Esophagus (tissue), 2 donors: ENCODE measurements around the gene KDM4C. TPM values are rescaled to one million over a fixed set of nuclear protein-coding genes. Genes with fewer than 3 reads are reported as not detected.

ENCODE experiments used
- H3K27ac ChIP-seq, 2 donors: one replicate each; pipeline ENCODE4 v1.5.1; 2013; ENCODE audit warnings: low read depth in 2 of 2, mild to moderate bottlenecking in 2 of 2, inconsistent platforms in 1 of 2, low read length in 1 of 2, moderate library complexity in 1 of 2
- H3K27me3 ChIP-seq, 2 donors: one replicate each; pipeline ENCODE4 v1.6.1; 2013; ENCODE audit warnings: low read length in 2 of 2, control low read depth in 1 of 2, mild to moderate bottlenecking in 1 of 2; ENCODE audit not compliant: insufficient read depth in 2 of 2, control insufficient read depth in 1 of 2
- H3K36me3 ChIP-seq, 2 donors: one replicate each; pipeline ENCODE4 v1.6.1; 2013; ENCODE audit warnings: low read length in 1 of 2; ENCODE audit not compliant: control insufficient read depth in 2 of 2, insufficient read depth in 2 of 2
- H3K4me1 ChIP-seq, 2 donors: one replicate each; pipeline ENCODE4 v1.6.1; 2013; ENCODE audit warnings: low read length in 1 of 2; ENCODE audit not compliant: control insufficient read depth in 2 of 2, insufficient read depth in 2 of 2
- H3K4me3 ChIP-seq, 2 donors: one replicate each; pipeline ENCODE4 v1.5.1; 2013; ENCODE audit warnings: low read length in 2 of 2, mild to moderate bottlenecking in 2 of 2, low read depth in 1 of 2, moderate library complexity in 1 of 2
- H3K9me3 ChIP-seq, 2 donors: one replicate each; pipeline ENCODE4 v1.6.1; 2013; ENCODE audit warnings: mild to moderate bottlenecking in 2 of 2, low read depth in 1 of 2, low read length in 1 of 2, moderate library complexity in 1 of 2; ENCODE audit not compliant: control insufficient read depth in 2 of 2, insufficient read depth in 1 of 2
- WGBS, 2 donors: extraction: QIAGEN DNeasy Blood & Tissue Kit; methylation state at CpG; one replicate each; pipeline ENCODE4 v1.1.7; 2013; 5-methylcytosine and 5-hydroxymethylcytosine counted together
- polyA plus RNA-seq, 2 donors: library from polyadenylated mRNA; stranded (reverse); fragments of 200-250 nt; gene quantifications; one replicate each; pipeline ENCODE4 v1.2.3, GENCODE V29; 2013
- donor health status: healthy with polysubstance abuse.
- donor health status: Bipolar disorder and iron deficiency.

The KDM4C gene
- polyA plus RNA-seq, 2 donors = 5.9 to 8.0 TPM

GRCh38 chr9:7129391-7129790 is 371.6 kb downstream of the KDM4C start:
- no peak overlapping the region for H3K27ac ChIP-seq
- peaks cover 6 to 7% of the 10 kb centered on the region in 2 donors for H3K36me3 ChIP-seq
- H3K27me3 ChIP-seq = no peaks in the 10 kb centered on the region
- no peaks in the 10 kb centered on the region for H3K4me1 ChIP-seq
- no peak overlapping the region for H3K4me3 ChIP-seq
- 62 to 63% methylated on average over 2 of the region's 2 CpGs for WGBS, 2 donors
- H3K9me3 ChIP-seq = no peaks in the 10 kb centered on the region

DNA sequence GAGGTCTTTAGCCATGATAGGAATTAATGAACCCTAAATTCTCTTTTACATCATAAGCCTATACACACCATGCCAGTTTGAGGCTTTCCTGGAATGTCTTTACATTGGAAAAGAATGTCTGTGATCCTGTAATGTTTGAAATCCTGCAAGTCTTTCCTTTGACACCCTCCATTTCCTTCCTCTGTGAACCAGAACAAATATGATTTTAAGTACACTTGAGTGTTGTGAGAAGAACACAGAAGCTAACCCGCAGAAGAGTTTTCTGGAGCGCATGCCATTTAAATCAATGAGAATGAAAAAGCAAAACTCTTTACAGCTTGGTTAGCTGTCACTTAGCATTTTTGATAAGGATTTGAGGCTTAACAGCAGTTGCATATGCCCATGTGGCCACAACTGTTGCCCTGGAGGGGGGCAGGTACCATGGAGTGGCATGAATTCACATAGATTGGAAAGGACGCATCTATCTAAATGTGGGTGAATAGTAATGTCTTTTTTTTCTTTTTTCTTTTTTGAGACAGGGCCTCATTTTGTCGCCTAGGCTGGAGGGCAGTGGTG is 372.6 kb downstream of the KDM4C start:
- H3K4me1 ChIP-seq = no peaks in the 10 kb centered on the region
- no peak overlapping the region for H3K27ac ChIP-seq
- no peak overlapping the region for H3K4me3 ChIP-seq
- WGBS, 2 donors = 90 to 94% methylated on average over 4 of the region's 4 CpGs
- H3K27me3 ChIP-seq = no peaks in the 10 kb centered on the region
- no peaks in the 10 kb centered on the region for H3K9me3 ChIP-seq
- H3K36me3 ChIP-seq = peaks cover 6 to 7% of the 10 kb centered on the region in 2 donors

DNA sequence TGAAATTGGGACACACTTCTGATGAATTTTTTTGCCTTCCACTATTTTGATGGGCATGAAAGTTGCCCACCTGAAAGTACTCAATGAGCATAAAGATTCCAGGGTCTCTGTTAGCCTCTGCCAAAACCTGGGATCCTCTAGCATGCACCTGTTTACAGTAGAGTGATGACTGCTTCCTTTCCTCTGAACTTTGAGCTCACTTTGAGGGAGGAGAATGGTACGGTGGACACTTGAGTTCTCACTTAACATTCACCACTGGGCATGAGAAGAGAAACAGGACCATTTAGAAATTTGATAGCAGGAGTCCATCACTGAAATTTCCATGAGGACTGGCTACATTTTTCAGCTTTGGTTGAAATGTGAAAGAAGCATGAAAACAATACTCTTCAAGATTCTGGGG is 374.8 kb downstream of the KDM4C start:
- Histone ChIP-seq H3K36me3 (peaks cover 6 to 7% of the 10 kb centered on the region in 2 donors), H3K4me1 (no peaks in the 10 kb centered on the region), H3K4me3 (no peak overlapping the region), H3K27me3 (no peaks in the 10 kb centered on the region), H3K9me3 (no peaks in the 10 kb centered on the region), H3K27ac (no peak overlapping the region)
- WGBS, 2 donors = 0 to 50% methylated on average over 1 of the region's 1 CpG

DNA sequence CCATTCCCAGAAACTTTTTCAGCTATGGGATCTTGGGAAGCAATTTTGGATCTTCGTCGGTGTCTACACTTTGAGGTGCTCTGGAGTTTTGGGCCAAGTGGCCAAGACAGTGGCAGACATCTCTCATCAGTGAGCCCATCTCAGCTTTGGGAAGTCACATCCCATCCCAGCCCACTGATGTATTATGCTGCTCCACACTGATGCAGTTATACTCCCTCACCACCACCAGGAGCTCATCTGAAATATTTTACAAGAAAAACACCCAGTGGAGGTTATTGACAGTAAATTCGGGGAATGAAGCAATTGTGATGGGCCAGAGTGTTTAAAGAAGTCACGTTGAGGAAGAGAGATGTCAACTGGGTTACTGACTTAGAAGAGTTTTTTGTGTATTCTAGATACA is 378.0 kb downstream of the KDM4C start:
- WGBS, 2 donors = 84 to 85% methylated on average over 4 of the region's 4 CpGs
- Histone ChIP-seq H3K27ac (no peak overlapping the region), H3K4me3 (no peak overlapping the region), H3K9me3 (no peaks in the 10 kb centered on the region), H3K36me3 (peaks cover 3 to 6% of the 10 kb centered on the region in 2 donors), H3K27me3 (no peaks in the 10 kb centered on the region), H3K4me1 (no peaks in the 10 kb centered on the region)

DNA sequence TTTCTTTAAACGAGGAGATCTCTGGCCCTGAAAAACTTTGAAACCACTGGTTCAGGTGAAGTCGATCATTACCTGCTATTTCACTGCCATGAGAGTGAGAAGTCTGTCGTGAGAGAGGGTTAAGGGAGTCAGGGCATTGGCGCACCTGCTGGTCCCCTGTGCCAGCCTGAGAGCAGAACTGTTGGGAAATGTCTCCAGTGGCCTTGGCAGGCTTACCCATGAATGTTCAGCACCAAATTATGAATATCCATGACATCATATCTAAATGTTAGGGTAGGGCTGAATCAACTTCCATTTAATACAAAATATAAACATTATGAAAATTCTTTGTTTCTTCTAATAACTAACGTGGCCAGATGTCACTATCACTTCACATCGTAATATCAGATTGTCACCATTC is 379.3 kb downstream of the KDM4C start:
- no peaks in the 10 kb centered on the region for H3K4me1 ChIP-seq
- no peak overlapping the region for H3K4me3 ChIP-seq
- H3K27me3 ChIP-seq = no peaks in the 10 kb centered on the region
- no peaks in the 10 kb centered on the region for H3K9me3 ChIP-seq
- H3K36me3 ChIP-seq = peaks cover 3 to 6% of the 10 kb centered on the region in 2 donors
- no peak overlapping the region for H3K27ac ChIP-seq
- WGBS, 2 donors = 86 to 93% methylated on average over 6 of the region's 6 CpGs

DNA sequence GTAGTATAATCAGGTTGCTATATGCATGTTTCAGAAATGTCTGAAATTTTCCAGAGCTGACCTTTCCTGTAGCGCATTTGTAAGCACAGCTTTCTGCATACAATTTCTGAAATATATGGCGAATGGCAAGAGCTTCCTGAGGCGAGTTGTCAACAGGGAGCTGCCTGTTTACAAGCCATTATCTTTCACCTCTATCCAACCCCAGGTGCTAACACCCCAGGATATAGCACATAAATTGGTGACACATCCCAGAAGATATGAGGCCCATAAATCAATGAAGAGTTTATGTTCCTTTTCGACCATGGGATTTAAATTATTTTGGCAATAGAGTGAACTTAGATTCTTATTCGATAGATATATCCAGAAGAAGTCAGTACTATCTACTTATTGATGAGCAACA is 379.8 kb downstream of the KDM4C start:
- Histone ChIP-seq H3K27ac (no peak overlapping the region), H3K9me3 (no peaks in the 10 kb centered on the region), H3K27me3 (no peaks in the 10 kb centered on the region), H3K4me1 (no peaks in the 10 kb centered on the region), H3K36me3 (peaks cover 3 to 6% of the 10 kb centered on the region in 2 donors), H3K4me3 (no peak overlapping the region)
- WGBS, 2 donors = 91 to 92% methylated on average over 5 of the region's 5 CpGs

DNA sequence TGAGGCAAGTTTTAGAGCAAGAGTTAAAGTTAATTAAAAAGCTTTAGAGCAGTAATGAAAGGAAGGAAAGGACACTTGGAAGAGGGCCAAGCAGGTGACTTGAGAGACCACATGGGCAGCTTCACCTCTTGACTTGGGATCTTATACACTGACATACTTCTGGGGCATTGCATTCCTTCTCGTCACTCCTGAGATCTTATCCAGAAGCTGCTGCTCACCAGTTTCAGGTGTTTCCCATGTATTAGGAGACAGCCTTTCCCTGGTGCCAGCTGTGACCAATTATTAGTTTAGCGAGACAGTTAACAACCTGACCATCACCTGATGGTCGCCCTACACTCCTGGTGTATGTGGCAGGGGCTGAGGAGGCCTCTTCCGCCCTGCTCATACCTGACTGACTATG is 382.1 kb downstream of the KDM4C start:
- WGBS, 2 donors = 97 to 98% methylated on average over 4 of the region's 4 CpGs
- no peaks in the 10 kb centered on the region for H3K36me3 ChIP-seq
- H3K27ac ChIP-seq = no peak overlapping the region
- no peak overlapping the region for H3K4me3 ChIP-seq
- no peaks in the 10 kb centered on the region for H3K27me3 ChIP-seq
- H3K4me1 ChIP-seq = no peaks in the 10 kb centered on the region
- no peaks in the 10 kb centered on the region for H3K9me3 ChIP-seq

DNA sequence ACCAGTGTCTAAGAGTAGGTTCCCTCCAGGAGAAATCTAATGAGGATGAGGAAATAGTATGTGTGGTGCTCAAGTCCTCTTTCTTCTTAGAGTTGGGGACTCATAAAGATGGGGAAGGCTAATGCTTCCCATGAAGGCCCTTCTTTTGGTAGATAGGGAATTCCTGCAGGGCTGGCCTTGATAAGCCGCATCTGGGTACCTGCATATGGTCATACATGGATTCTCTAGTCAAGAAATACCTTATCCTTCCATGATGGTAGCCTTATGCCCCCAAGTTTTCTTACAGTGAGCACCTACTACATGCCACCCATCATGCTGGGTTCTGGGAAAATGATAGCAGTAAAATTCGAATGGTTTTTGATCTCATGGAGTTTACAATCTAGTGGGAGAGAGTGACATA is 382.6 kb downstream of the KDM4C start:
- WGBS, 2 donors = 93 to 97% methylated on average over 2 of the region's 2 CpGs
- Histone ChIP-seq H3K4me1 (no peaks in the 10 kb centered on the region), H3K36me3 (no peaks in the 10 kb centered on the region), H3K27ac (no peak overlapping the region), H3K27me3 (no peaks in the 10 kb centered on the region), H3K9me3 (no peaks in the 10 kb centered on the region), H3K4me3 (no peak overlapping the region)

DNA sequence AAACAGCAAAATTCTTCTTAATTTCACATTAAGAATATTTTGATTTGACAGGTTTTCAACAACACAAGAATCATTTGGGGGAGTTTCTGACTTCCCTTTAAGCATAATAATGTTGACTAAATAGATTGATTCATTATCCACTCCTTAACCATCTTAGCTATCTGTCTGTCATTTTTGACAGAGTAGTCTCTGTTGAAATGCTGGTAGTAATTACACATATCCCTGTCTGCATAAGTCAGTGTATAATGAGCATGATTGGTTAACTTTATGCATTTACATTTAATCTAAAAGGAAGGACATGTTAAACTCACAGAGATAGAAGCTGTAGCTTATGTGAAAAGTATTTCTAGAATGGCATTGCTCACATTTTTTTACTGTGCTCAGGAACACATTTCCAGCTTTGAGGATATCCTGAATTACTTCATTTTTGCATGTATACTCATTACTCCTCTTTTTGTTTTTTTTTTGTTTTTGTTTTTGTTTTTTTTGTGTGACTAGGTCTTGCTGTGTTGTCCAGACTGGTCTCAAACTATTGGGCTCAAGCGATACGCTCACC is 385.9 kb downstream of the KDM4C start:
- peaks cover 0 to 6% of the 10 kb centered on the region in 2 donors for H3K36me3 ChIP-seq
- WGBS, 2 donors = 97 to 99% methylated on average over 2 of the region's 2 CpGs
- no peaks in the 10 kb centered on the region for H3K27me3 ChIP-seq
- no peak overlapping the region for H3K27ac ChIP-seq
- peaks cover 0 to 6% of the 10 kb centered on the region in 2 donors for H3K4me1 ChIP-seq
- no peaks in the 10 kb centered on the region for H3K9me3 ChIP-seq
- no peak overlapping the region for H3K4me3 ChIP-seq
